HG03521 (cell line): ENCODE results near the gene ZNF768.
"Not testable (repeated sequence)": the region's sequence is repeated elsewhere in the genome, so short reads cannot be mapped to it uniquely, and the experiment has no call there.

Experiments
- ATAC-seq: cut with Tn5 transposase; IDR thresholded peaks from one replicate; pipeline ENCODE4 v1.9.1; 2021; ENCODE audit warnings: mild to moderate bottlenecking, moderate library complexity; ENCODE audit not compliant: unreplicated experiment

The ZNF768 gene

GRCh38 chr16:30511509-30511908 lies 14.9 kb downstream of the ZNF768 start:
- ATAC-seq, result no peak

GRCh38 chr16:30510376-30510938 lies 15.9 kb downstream of the ZNF768 start:
- no peak for ATAC-seq

GRCh38 chr16:30509081-30509765 lies 17.1 kb downstream of the ZNF768 start:
- ATAC-seq, result no peak

- no peak for ATAC-seq
Measured at GRCh38 chr16:30503403-30504296, 22.7 kb downstream of the ZNF768 start.

GRCh38 chr16:30499284-30499683 lies 27.1 kb downstream of the ZNF768 start:
- ATAC-seq, result no peak

GRCh38 chr16:30494709-30495108 lies 31.7 kb downstream of the ZNF768 start:
- no peak for ATAC-seq

- no peak for ATAC-seq
Measured at GRCh38 chr16:30493941-30494488, 32.4 kb downstream of the ZNF768 start.

GRCh38 chr16:30491744-30492308 lies 34.5 kb downstream of the ZNF768 start:
- no peak for ATAC-seq

- ATAC-seq, result no peak
Measured at GRCh38 chr16:30491229-30491628, 35.1 kb downstream of the ZNF768 start.

GRCh38 chr16:30490210-30490609 lies 36.2 kb downstream of the ZNF768 start:
- no peak for ATAC-seq

GRCh38 chr16:30488764-30489605 lies 37.4 kb downstream of the ZNF768 start:
- ATAC-seq, result no peak

- ATAC-seq, result no peak
Measured at GRCh38 chr16:30485818-30486436, 40.4 kb downstream of the ZNF768 start.

- no peak for ATAC-seq
Measured at GRCh38 chr16:30484887-30485286, 41.5 kb downstream of the ZNF768 start.

- ATAC-seq, result no peak
Measured at GRCh38 chr16:30482366-30482765, 44.0 kb downstream of the ZNF768 start.

- no peak for ATAC-seq
Measured at GRCh38 chr16:30481381-30481780, 45.0 kb downstream of the ZNF768 start.

- ATAC-seq, result no peak
Measured at GRCh38 chr16:30478766-30479478, 47.4 kb downstream of the ZNF768 start.

- ATAC-seq, result not testable (repeated sequence)
Measured at GRCh38 chr16:30477773-30478172, 48.6 kb downstream of the ZNF768 start.

- ATAC-seq, result no peak
Measured at GRCh38 chr16:30476991-30477390, 49.4 kb downstream of the ZNF768 start.

GRCh38 chr16:30474684-30475083 lies 51.7 kb downstream of the ZNF768 start:
- no peak for ATAC-seq
